ENCODE data around the gene CFAP206.
"Not testable (repeated sequence)": the region's sequence is repeated elsewhere in the genome, so short reads cannot be mapped to it uniquely, and the experiment has no call there.

The CFAP206 gene

GRCh38 chr6:87420360-87420759 lies 12.6 kb downstream of the CFAP206 start:
- DNase-seq (ENCODE audit: low read depth in 2 of 2) = no peak

DNA sequence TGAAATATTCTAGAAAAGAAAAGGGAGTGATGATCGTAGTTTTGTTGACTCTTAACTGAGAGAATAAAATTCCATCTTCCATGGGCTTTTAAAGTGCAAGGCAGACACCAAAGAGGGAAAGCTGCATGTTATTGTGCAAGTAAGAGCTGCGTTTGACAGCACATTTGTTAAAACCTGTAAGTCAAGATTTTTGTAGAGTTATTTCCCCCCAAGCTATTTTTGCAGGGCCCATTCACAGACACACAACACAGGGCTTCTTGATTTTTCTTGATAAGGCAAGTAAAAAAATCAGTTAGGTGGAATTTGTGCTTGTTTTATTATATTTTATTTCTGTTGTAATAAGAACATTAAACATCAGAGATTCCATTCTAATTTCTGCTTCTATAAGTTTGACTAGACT lies 13.8 kb downstream of the CFAP206 start:
- DNase-seq (ENCODE audit: low read depth in 2 of 2) = no peak

GRCh38 chr6:87426789-87427188 lies 19.0 kb downstream of the CFAP206 start:
- DNase-seq (ENCODE audit: low read depth in 2 of 2) = no peak

DNA sequence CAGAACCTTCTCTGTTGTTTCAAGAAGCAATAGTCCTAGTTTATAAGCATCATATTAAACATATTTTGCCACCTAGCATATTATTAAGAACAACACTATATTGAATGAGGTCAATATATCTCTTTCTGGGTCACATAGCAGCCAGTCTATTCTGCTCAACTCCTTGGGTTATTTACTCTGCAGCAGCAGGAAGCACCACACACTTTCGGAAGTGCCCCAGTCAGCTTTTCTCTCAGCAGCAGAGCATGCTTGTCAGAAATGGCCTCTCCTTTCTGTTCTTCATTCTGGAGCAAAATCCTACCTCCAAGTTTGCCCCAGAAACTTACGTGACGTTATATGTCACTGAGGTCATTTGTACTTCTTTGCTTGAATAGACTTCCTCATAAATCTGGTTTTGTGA lies 22.7 kb downstream of the CFAP206 start:
- DNase-seq (ENCODE audit: low read depth in 2 of 2) = no peak

DNA sequence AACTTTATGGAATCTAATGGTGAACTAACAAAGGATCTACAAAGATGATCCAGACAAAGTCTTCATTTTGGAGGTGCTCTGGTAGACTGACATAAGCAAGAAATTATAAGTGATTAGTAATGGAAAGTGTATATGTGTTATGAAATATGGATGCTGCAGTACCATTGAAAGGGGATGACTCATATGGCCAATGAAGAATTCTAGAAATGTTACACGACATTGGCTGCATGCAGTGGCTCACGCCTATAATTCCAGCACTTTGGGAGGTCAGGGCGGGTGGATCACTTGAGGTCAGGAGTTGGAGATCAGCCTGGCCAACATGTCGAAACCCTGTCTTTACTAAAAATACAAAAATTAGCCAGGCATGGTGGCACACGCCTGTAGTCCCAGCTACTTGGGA lies 23.5 kb downstream of the CFAP206 start:
- no peak for DNase-seq (ENCODE audit: low read depth in 2 of 2)

DNA sequence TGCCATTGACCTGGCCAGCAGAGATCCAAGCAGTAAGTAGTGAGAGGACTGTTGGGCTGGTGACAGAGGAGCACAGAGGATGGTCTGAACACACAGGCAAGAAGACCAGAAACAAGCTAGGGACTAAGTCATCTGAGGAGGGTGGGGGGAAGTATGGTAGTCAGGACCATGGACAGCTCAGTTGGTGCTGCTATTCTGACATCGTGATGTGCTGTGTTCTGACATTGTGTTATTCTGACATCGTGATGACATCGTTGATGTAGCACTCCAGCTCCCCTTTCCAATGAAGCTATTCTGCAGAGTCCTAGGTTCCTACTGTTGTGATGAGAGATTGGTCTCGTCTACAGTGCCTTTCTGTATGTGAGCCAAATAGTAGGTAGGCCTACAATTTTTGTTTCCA lies 28.7 kb downstream of the CFAP206 start:
- DNase-seq (ENCODE audit: low read depth in 2 of 2) = peak in 1 of 2 donors; percentile 20

- DNase-seq (ENCODE audit: low read depth in 2 of 2) = no peak
Observed at GRCh38 chr6:87441711-87442110, 33.9 kb downstream of the CFAP206 start.

GRCh38 chr6:87444362-87444761 lies 36.6 kb downstream of the CFAP206 start:
- DNase-seq (ENCODE audit: low read depth in 2 of 2) = no peak

- DNase-seq (ENCODE audit: low read depth in 2 of 2) = no peak
Observed at GRCh38 chr6:87465051-87465450, 57.3 kb downstream of the CFAP206 start.

- DNase-seq (ENCODE audit: low read depth in 2 of 2) = peak; percentile 67 to 76
Observed at GRCh38 chr6:87472525-87473418, 65.0 kb downstream of the CFAP206 start, which contains the start of gene SLC35A1. TSS of gene SLC35A1 (plus strand) at chr6:87472974. CDS start at chr6:87473004, 30 bp downstream.

DNA sequence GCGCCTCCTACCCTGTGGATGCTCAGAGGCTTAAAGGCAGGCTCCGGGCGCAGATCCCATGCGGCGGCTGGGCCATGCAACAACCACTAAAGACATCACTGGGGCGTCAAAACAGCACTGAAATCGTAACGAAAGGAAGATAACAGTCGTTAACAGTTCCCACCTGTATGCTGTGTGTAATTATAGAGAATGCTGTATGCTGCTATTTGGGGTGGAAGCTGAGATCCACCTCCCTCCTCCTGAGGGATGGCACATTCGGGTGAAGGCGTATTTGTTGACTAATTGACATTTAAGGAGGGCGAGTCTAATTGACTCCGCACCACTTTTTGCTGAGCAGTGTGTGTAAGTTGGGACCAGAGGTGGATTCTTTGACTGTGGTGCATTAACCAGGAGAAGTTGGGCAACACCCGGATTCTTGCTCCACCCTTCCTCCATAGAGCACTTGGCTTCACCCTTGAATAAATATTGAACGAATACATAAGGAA lies 65.7 kb downstream of the CFAP206 start:
- peak; percentile 33 to 39 for DNase-seq (ENCODE audit: low read depth in 2 of 2)

DNA sequence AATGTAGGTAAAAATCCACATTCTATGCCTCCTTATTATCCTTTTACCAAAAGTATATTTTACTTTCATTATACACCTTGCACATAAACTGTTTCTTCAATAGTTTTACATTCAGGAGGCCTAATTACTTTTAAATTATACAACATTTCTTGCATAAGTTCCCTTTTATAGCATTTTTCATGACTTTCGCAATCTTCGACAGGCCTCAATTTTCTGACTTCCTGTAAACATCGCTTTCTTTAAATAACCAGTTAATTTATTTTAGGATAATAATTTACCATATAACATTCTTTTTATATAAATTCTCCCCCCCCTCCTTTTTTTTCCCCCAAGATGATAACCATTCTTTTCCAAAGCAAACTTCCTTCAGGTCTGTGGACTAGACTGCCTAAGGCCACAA lies 74.2 kb downstream of the CFAP206 start:
- no peak for DNase-seq (ENCODE audit: low read depth in 2 of 2)

- DNase-seq (ENCODE audit: low read depth in 2 of 2) = no peak
Observed at GRCh38 chr6:87482366-87482765, 74.6 kb downstream of the CFAP206 start.

- DNase-seq (ENCODE audit: low read depth in 2 of 2) = no peak
Observed at GRCh38 chr6:87483929-87484328, 76.2 kb downstream of the CFAP206 start.

GRCh38 chr6:87484491-87484890 lies 76.7 kb downstream of the CFAP206 start:
- no peak for DNase-seq (ENCODE audit: low read depth in 2 of 2)

DNA sequence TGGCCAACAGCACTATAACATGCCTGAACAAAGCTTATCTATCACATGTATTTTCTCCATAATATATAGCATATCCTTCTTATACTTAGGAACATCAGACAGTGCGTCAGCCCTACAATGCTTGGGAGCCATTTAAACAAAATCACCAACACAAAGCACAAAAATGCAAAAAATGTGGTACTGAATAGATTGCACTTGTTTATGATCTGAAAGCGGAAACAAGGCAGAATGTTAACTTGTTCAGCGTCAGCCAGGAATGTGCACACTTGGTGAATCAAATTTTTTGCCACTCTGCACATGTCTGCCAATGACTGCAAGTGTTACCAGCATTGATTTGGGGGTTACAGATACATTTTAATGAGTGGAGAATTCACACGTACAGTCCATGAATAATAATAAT lies 79.8 kb downstream of the CFAP206 start:
- DNase-seq (ENCODE audit: low read depth in 2 of 2) = no peak

DNA sequence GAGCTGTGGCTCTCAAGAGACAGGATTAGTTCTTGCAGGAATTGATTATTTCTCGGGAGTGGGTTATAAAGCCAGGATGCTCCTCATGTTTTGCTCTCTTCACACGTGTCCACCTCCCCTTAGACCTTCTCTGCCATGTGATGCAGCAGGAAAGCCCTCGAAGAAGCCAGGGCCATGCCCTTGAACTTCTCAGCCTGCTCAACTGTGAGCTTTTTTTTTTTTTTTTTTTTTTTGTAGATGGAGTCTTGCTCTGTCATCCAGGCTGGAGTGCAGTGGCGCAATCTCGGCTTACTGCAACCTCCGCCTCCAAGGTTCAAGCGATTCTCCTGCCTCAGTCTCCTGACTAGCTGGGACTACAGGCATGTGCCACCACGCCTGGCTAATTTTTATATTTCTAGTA lies 81.6 kb downstream of the CFAP206 start:
- DNase-seq (ENCODE audit: low read depth in 2 of 2) = not testable (repeated sequence)

DNA sequence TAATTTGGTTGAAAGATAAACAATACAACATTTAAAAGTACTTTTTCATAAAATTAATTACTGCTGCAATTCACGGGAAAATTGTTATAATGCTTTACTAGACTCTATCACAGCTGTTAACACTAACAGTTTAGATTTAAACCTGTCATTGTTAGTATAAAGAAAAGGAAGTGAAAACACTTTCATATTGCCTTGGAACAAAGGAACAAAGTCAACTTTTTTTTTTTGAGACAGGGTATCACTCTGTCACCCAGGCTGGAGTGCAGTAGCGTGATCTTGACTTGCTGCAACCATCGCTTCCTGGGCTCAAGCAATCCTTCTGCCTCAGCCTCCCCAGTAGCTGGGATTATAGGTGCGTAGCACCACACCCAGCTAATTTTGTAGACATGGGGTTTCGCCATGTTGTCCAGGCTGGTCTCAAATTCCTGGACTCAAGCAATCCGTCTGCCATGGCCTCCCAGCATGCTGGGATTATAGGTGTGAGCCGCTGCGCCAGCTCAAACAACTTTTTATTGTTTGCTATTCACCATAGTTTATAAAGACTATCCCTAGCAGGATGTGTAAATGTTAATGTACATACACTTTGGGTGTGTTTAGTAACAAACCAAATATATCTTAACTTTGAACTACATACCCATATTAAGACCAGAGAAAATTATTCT lies 87.1 kb downstream of the CFAP206 start:
- DNase-seq (ENCODE audit: low read depth in 2 of 2) = no peak

- no peak for DNase-seq (ENCODE audit: low read depth in 2 of 2)
Observed at GRCh38 chr6:87498048-87498447, 90.3 kb downstream of the CFAP206 start.

DNA sequence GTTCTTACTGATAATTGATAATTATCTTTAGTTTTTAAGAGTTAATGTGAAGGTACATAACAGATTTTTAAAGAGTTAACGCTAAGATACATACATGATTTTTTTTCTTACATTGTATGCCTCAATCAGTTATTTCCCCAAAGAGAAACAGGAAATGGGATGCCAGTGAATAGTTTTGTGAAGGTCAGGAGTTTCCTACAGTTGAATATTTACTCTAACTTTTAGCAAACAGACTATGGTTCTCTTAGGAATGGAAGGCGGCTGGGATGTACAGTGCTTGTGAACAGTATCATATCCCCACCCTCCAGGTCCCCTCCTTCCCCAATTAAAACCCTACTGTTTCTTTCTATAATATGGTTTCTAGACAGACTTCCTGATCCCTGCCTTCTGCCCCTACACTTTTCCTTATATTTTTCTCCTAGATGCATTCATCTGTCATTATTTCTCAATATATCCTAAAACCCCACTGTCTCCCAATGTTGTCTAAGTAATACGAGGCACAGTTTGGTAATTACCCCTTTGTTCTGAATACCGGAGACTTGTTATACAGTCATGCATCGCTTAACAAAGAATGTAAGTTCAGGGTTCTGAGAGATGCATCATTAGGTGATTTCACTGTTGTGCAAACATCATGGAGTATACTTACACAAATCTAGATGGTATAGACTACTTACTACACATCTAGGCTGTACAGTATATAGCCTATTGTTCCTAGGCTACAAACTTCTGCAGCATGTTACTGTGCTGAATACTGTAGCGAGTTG lies 94.2 kb downstream of the CFAP206 start:
- no peak for DNase-seq (ENCODE audit: low read depth in 2 of 2)

DNA sequence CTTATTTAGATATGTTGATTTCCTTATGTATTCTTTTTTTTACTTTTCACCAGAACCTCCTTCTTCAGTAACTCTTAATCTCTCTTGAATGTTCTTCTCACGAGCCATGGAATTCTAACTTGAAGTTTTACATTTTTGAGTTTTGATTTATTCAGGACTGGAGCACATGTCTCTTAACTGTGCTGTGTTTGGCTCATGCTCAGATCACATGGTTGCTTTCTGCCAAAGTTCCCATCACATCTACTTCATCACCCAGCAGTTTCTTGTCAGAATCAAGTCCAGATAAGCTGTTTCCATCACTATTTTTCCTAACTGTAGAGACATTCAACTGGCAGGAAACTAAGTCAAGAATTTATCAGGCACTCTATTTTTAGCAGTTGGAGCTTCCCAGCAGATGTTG lies 96.7 kb downstream of the CFAP206 start:
- no peak for DNase-seq (ENCODE audit: low read depth in 2 of 2)

Data from stimulated activated CD4-positive, alpha-beta T cell treated with anti-CD3 and anti-CD28 coated beads, Interleukin-15, amount 100 ng/mL, for 48 hours (primary cell).